ENCODE measurements around the gene KCNMA1.
A peak's percentile ranks its signal among the peaks of the same experiment; 100 is the strongest.

DNA sequence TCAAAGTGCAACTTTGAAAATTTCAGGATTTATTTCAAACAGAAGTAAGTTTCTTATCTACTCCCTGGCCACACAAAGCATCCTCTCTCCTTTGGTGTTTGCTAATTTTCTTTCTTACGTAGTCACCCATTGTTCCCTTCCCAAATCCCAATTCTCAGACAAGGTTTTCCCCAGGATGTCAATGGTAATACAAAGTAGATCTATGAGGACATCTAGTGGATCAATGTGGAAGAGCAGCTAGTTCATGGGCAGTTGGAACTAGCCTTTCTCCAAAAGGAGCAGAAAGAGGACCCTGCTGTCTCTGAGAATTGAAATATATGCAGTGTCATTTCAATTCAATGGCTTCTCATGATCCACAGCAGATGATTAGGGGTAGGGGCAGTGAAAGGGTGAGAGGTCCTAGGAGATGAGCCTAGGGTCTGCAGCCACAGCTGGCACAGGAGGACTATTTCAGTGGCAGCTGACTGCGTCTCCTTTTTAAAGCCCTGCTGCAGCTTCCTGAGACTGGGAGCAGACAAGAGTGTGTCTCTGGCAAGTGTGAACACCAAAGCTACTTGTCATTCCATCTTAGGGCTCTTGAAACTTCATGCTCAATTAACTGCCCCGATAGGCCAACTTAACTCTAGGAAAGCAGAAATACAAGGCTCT lies 632.6 kb downstream of the KCNMA1 start:
- TF ChIP-seq, protein P1, sequence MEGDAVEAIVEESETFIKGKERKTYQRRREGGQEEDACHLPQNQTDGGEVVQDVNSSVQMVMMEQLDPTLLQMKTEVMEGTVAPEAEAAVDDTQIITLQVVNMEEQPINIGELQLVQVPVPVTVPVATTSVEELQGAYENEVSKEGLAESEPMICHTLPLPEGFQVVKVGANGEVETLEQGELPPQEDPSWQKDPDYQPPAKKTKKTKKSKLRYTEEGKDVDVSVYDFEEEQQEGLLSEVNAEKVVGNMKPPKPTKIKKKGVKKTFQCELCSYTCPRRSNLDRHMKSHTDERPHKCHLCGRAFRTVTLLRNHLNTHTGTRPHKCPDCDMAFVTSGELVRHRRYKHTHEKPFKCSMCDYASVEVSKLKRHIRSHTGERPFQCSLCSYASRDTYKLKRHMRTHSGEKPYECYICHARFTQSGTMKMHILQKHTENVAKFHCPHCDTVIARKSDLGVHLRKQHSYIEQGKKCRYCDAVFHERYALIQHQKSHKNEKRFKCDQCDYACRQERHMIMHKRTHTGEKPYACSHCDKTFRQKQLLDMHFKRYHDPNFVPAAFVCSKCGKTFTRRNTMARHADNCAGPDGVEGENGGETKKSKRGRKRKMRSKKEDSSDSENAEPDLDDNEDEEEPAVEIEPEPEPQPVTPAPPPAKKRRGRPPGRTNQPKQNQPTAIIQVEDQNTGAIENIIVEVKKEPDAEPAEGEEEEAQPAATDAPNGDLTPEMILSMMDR (IDR thresholded peaks at IDR 0.05; ENCODE audit: low read depth, low read length): peak; percentile 69
- TF ChIP-seq, protein P2, sequence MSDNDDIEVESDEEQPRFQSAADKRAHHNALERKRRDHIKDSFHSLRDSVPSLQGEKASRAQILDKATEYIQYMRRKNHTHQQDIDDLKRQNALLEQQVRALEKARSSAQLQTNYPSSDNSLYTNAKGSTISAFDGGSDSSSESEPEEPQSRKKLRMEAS (IDR thresholded peaks at IDR 0.05; ENCODE audit: low read depth, low read length): no peak

Data from NB4 (cell line).